Measurements from ENCODE around the gene PGAM5.

- TF ChIP-seq GATA2 (IDR thresholded peaks at IDR 0.05; ENCODE audit: low read depth, low read length) (no peak), GATA3 (IDR thresholded peaks at IDR 0.05; ENCODE audit: low read depth, low read length) (no peak)
These were observed 6.4 kb downstream of the PGAM5 start for GRCh38 chr12:132717011-132717410.

Data from SH-SY5Y (cell line).